PC-9 (cell line): ENCODE measurements around the gene PANX3.

Experiments
- EZH2 ChIP-seq: fragments of 200-600 bp; sonication (generic); IDR thresholded peaks from 2 replicates; pipeline ENCODE4 v1.8.0; 2017; ENCODE audit warnings: antibody characterized with exemption, low read depth
- TF ChIP-seq, protein P1 (sequence below): fragments of 200-600 bp; sonication (generic); conservative IDR thresholded peaks from 2 replicates; pipeline ENCODE4 v1.6.1; 2017; ENCODE audit warnings: mixed run types, antibody characterized with exemption, mild to moderate bottlenecking, moderate library complexity

DNA sequence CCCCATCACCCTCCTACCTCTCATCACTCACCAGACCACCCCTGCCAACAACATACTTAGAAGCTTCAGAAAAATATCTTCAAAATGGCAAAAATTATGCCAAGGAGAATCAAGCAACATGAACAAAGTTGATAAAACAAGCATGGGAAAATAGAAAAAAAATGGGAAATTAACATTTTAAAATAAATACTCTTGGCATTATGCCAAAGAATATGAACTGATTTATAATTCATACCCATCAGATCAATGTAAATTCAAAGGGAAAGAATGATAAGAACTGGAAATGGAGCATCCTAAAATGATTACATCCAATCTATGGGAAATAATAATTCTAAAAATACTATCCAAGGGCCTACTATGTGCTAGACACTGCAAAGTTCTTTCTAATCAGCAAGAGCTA is 50.3 kb downstream of the PANX3 start:
- TF ChIP-seq, protein P1, sequence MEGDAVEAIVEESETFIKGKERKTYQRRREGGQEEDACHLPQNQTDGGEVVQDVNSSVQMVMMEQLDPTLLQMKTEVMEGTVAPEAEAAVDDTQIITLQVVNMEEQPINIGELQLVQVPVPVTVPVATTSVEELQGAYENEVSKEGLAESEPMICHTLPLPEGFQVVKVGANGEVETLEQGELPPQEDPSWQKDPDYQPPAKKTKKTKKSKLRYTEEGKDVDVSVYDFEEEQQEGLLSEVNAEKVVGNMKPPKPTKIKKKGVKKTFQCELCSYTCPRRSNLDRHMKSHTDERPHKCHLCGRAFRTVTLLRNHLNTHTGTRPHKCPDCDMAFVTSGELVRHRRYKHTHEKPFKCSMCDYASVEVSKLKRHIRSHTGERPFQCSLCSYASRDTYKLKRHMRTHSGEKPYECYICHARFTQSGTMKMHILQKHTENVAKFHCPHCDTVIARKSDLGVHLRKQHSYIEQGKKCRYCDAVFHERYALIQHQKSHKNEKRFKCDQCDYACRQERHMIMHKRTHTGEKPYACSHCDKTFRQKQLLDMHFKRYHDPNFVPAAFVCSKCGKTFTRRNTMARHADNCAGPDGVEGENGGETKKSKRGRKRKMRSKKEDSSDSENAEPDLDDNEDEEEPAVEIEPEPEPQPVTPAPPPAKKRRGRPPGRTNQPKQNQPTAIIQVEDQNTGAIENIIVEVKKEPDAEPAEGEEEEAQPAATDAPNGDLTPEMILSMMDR, result no peak
- no peak for TF ChIP-seq EZH2
